Breast epithelium (tissue), 3 donors: Measurements from ENCODE around the gene RP9.

Experiments
- CTCF ChIP-seq, 3 donors: fragments of 450-650 bp; IDR thresholded peaks; one replicate each; pipeline ENCODE4 v1.5.1; 2016 to 2017; ENCODE audit warnings: antibody characterized with exemption in 3 of 3, mild to moderate bottlenecking in 3 of 3, moderate library complexity in 3 of 3
- POLR2A ChIP-seq: fragments of 450-650 bp; IDR thresholded peaks from one replicate; pipeline ENCODE4 v1.6.1; 2016; ENCODE audit warnings: antibody characterized with exemption, mild to moderate bottlenecking, moderate library complexity
- POLR2AphosphoS5 ChIP-seq, 3 donors: sonication (generic); formaldehyde crosslinking; IDR thresholded peaks; one replicate each; pipeline ENCODE4 v1.6.1; 2017; ENCODE audit warnings: antibody characterized with exemption in 3 of 3

DNA sequence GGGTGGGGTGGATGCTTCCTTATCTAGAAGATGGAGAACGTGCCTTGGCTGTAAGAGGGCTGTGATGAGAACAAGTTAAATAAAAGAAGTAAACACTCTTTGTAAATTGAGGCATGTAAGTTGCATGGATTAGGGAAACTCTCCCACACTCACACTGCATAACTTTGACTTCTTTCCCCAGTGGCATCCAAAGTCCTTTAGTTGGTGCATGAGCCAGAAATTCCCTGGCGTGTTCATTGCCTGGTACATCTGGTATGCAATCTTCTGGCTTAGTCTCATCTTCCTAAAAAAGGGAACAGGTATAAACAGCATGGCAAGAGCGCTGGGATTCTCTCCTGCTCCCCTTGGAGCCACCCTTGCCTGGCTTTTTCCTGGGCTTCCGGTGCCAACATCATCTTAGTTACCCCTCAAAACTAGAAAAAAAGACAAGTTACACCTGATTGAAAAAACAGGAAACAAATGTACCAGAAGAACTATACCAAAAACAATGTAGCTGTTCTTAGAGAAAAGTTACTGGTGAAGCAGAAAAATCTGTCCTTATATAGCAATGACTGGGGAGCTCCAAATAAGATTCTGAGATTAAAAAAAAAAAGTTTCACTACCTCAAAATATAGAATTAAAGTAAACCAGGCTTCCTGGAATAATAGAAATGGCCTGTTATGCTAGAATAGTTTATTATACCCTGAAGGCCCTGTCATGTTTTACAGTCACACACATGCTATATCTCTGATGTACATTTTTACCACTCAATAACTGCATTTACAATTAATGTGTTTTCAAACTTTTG lies 9.9 kb downstream of the RP9 start:
- no peak for TF ChIP-seq CTCF (IDR thresholded peaks at IDR 0.05)
- no peak for TF ChIP-seq POLR2A
- no peak for TF ChIP-seq POLR2AphosphoS5 (IDR thresholded peaks at IDR 0.05)
